ENCODE results near the gene SLC2A11. TPM values are rescaled to one million over a fixed set of nuclear protein-coding genes. Genes with fewer than 3 reads are reported as not detected.
A peak's percentile ranks its signal among the peaks of the same experiment; 100 is the strongest.
"Not testable (repeated sequence)": the region's sequence is repeated elsewhere in the genome, so short reads cannot be mapped to it uniquely, and the experiment has no call there.

Gene SLC2A11
- polyA plus RNA-seq, 3 donors, result 1.3 to 3.3 (median 2.5) TPM

DNA sequence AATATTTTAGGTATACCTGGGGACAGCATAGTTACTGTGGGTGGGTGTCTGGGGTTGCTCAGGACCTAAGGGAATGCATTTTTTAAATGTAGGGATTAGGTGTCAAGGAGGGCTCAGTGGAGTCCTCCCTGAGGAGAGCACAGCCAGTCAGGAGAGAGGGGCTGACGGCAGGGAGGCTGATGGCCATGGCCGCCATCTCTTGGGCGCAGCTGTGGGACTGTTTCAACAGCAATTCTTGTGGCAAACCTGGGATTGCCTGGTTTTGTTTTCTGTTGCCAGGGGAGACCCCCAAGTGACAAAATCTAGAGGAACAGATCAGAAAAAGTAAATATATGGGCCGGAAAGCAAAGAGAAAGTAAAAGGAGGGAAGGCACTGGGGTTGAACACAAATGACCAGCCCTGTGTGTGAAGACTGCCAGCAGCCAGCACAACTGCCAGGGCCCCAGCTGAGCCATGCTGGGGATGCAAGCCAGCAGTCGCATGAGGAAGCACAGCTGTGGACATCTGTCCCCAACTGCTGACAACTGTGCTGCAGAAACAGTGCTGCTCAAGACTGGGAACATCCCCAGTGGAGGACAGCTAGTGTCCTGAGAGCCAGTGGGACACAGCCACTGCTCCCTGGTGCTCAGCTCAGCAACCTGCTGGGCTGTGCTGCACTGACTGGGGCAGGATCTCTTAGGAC, 47.0 kb downstream of the SLC2A11 start:
- no peak overlapping the region for H3K9ac ChIP-seq (ENCODE audit: insufficient read depth, low read length, poor library complexity, severe bottlenecking)
- no peak for DNase-seq
- WGBS (ENCODE audit: insufficient coverage), result 61% methylated on average over 5 of the region's 5 CpGs
- no peaks in the 10 kb centered on the region for H3K27me3 ChIP-seq (ENCODE audit: control insufficient read depth in 2 of 2, insufficient read depth in 2 of 2, low read length in 2 of 2)
- no peak overlapping the region for H3K4me2 ChIP-seq (replicated peaks; ENCODE audit: extremely low read depth, low read length, poor library complexity, severe bottlenecking)
- H3K9me3 ChIP-seq (replicated peaks in 1 of 2; ENCODE audit: control insufficient read depth in 1 of 2, insufficient read depth in 1 of 2, low read length in 2 of 2), result no peaks in the 10 kb centered on the region
- H2AFZ ChIP-seq (ENCODE audit: insufficient read depth, low read depth, low read length, poor library complexity, severe bottlenecking), result no peak overlapping the region
- H4K20me1 ChIP-seq (ENCODE audit: insufficient read depth, low read length), result no peaks in the 10 kb centered on the region
- no peak overlapping the region for H3K4me3 ChIP-seq (replicated peaks in 1 of 3; ENCODE audit: low read depth in 2 of 3, low read length in 3 of 3)
- H3K4me1 ChIP-seq (ENCODE audit: control insufficient read depth in 1 of 2, insufficient read depth in 2 of 2, low read length in 2 of 2), result no peaks in the 10 kb centered on the region
- Mint-ChIP-seq H3K27ac (no peak overlapping the region), H3K36me3 (peaks cover 0 to 16% of the 10 kb centered on the region in 2 donors), H3K9me3 (peaks cover 0 to 11% (median 6%) of the 10 kb centered on the region in 7 donors), H3K4me3 (no peak overlapping the region), H3K4me1 (no peaks in the 10 kb centered on the region), H3K27me3 (ENCODE audit: low read depth in 3 of 3) (peaks cover 1 to 6% (median 2%) of the 10 kb centered on the region in 3 donors)
- no peaks in the 10 kb centered on the region for H3K79me2 ChIP-seq (ENCODE audit: insufficient read depth, low read length)
- H3K27ac ChIP-seq (ENCODE audit: low read depth in 1 of 2, low read length in 2 of 2), result no peak overlapping the region
- intact Hi-C loops (cut with micrococcal nuclease), result no loop called here
- peaks cover 0 to 5% of the 10 kb centered on the region in 2 donors for H3K36me3 ChIP-seq (replicated peaks in 1 of 2; ENCODE audit: control insufficient read depth in 1 of 2, insufficient read depth in 2 of 2, low read length in 2 of 2)
- no peak for TF ChIP-seq CTCF (IDR thresholded peaks at IDR 0.05)

GRCh38 chr22:23906641-23907040, 49.0 kb downstream of the SLC2A11 start:
- no peaks in the 10 kb centered on the region for H3K4me1 ChIP-seq (ENCODE audit: control insufficient read depth in 1 of 2, insufficient read depth in 2 of 2, low read length in 2 of 2)
- no peak overlapping the region for H3K4me3 Mint-ChIP-seq
- DNase-seq, result no peak
- H3K9ac ChIP-seq (ENCODE audit: insufficient read depth, low read length, poor library complexity, severe bottlenecking), result no peak overlapping the region
- H3K9me3 Mint-ChIP-seq, result peaks cover 0 to 1% (median 0%) of the 10 kb centered on the region in 7 donors
- no peaks in the 10 kb centered on the region for H3K36me3 ChIP-seq (replicated peaks in 1 of 2; ENCODE audit: control insufficient read depth in 1 of 2, insufficient read depth in 2 of 2, low read length in 2 of 2)
- no peaks in the 10 kb centered on the region for H3K27me3 ChIP-seq (ENCODE audit: control insufficient read depth in 2 of 2, insufficient read depth in 2 of 2, low read length in 2 of 2)
- peaks cover 0 to 15% of the 10 kb centered on the region in 2 donors for H3K36me3 Mint-ChIP-seq
- no peaks in the 10 kb centered on the region for H3K4me1 Mint-ChIP-seq
- 100% methylated on average over 2 of the region's 4 CpGs for WGBS (ENCODE audit: insufficient coverage)
- H3K79me2 ChIP-seq (ENCODE audit: insufficient read depth, low read length), result no peaks in the 10 kb centered on the region
- no peak overlapping the region for H3K27ac ChIP-seq (ENCODE audit: low read depth in 1 of 2, low read length in 2 of 2)
- no peaks in the 10 kb centered on the region for H4K20me1 ChIP-seq (ENCODE audit: insufficient read depth, low read length)
- peaks cover 1 to 7% (median 2%) of the 10 kb centered on the region in 3 donors for H3K27me3 Mint-ChIP-seq (ENCODE audit: low read depth in 3 of 3)
- no peak overlapping the region for H3K4me3 ChIP-seq (replicated peaks in 1 of 3; ENCODE audit: low read depth in 2 of 3, low read length in 3 of 3)
- intact Hi-C loops (cut with micrococcal nuclease), result no loop called here
- no peak overlapping the region for H3K4me2 ChIP-seq (replicated peaks; ENCODE audit: extremely low read depth, low read length, poor library complexity, severe bottlenecking)
- peak overlapping the region in 1 of 7 donors; percentile 7 for H3K27ac Mint-ChIP-seq
- no peaks in the 10 kb centered on the region for H3K9me3 ChIP-seq (replicated peaks in 1 of 2; ENCODE audit: control insufficient read depth in 1 of 2, insufficient read depth in 1 of 2, low read length in 2 of 2)
- H2AFZ ChIP-seq (ENCODE audit: insufficient read depth, low read depth, low read length, poor library complexity, severe bottlenecking), result no peak overlapping the region
- TF ChIP-seq CTCF (IDR thresholded peaks at IDR 0.05), result no peak

- H4K20me1 ChIP-seq (ENCODE audit: insufficient read depth, low read length); H3K9me3 Mint-ChIP-seq; H3K27me3 ChIP-seq (ENCODE audit: control insufficient read depth in 2 of 2, insufficient read depth in 2 of 2, low read length in 2 of 2); H3K4me3 Mint-ChIP-seq; H3K4me2 ChIP-seq (replicated peaks; ENCODE audit: extremely low read depth, low read length, poor library complexity, severe bottlenecking); H3K4me1 Mint-ChIP-seq; H2AFZ ChIP-seq (ENCODE audit: insufficient read depth, low read depth, low read length, poor library complexity, severe bottlenecking); intact Hi-C loops (cut with micrococcal nuclease); H3K4me3 ChIP-seq (replicated peaks in 1 of 3; ENCODE audit: low read depth in 2 of 3, low read length in 3 of 3); H3K4me1 ChIP-seq (ENCODE audit: control insufficient read depth in 1 of 2, insufficient read depth in 2 of 2, low read length in 2 of 2); H3K27me3 Mint-ChIP-seq (ENCODE audit: low read depth in 3 of 3); H3K9ac ChIP-seq (ENCODE audit: insufficient read depth, low read length, poor library complexity, severe bottlenecking); H3K36me3 ChIP-seq (replicated peaks in 1 of 2; ENCODE audit: control insufficient read depth in 1 of 2, insufficient read depth in 2 of 2, low read length in 2 of 2); H3K27ac ChIP-seq (ENCODE audit: low read depth in 1 of 2, low read length in 2 of 2); H3K9me3 ChIP-seq (replicated peaks in 1 of 2; ENCODE audit: control insufficient read depth in 1 of 2, insufficient read depth in 1 of 2, low read length in 2 of 2); DNase-seq; H3K27ac Mint-ChIP-seq; H3K79me2 ChIP-seq (ENCODE audit: insufficient read depth, low read length): not testable (repeated sequence)
- peaks cover 0 to 15% of the 10 kb centered on the region in 2 donors for H3K36me3 Mint-ChIP-seq
- WGBS (ENCODE audit: insufficient coverage), result 100% methylated on average over 1 of the region's 10 CpGs
These were observed 49.7 kb downstream of the SLC2A11 start for GRCh38 chr22:23907423-23907822.

All from CD14-positive monocyte (primary cell).